ENCODE measurements around the gene FTO. TPM values are rescaled to one million over a fixed set of nuclear protein-coding genes. Genes with fewer than 3 reads are reported as not detected.

FTO gene
- total and polyA plus RNA-seq, 2 of the 8 experiments (the other 6 are each of a cell fraction or from before 2014, with no cell fraction given), result 34.5 to 59.8 TPM

DNA sequence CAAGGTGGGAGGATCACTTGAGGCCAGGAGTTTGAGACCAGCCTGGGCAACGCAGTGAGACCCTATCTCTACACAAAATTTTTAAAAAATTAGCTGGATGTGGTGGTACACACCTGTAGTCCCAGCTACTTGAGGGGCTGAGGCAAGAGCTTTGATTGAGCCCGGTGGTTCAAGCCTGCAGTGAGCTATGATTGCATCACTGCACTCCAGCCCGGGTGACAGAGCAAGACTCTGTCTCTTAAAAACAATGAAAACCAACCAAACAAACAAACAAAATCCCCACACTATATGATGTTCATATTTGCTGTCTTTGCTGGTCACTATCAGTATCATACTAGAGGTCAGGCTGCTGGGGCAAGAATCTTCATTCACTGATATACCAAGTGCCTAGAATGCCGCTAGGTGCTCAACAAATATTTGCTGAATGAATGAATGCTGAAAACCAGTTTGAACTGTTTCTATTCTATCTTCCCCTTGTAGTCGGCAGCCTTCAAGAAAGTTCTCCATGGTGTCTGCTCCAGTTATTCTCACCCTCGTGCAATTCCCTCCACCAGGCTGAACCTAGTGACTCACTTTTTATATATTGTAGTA is 455.6 kb downstream of the FTO start (continued):
- TF ChIP-seq NANOG (IDR thresholded peaks at IDR 0.05; ENCODE audit: insufficient read depth, low read depth, low read length, poor library complexity, severe bottlenecking) (no peak), SP2 (IDR thresholded peaks at IDR 0.05; ENCODE audit: low read length) (no peak), ATF2 (IDR thresholded peaks at IDR 0.05; ENCODE audit: low read length) (no peak), EZH2 (IDR thresholded peaks at IDR 0.05; ENCODE audit: low read depth, low read length, severe bottlenecking) (no peak), CBX5 (IDR thresholded peaks at IDR 0.05; ENCODE audit: low read depth, low read length) (no peak), TEAD4 (IDR thresholded peaks at IDR 0.05; ENCODE audit: low read depth, low read length) (no peak), KDM4A (IDR thresholded peaks at IDR 0.05; ENCODE audit: low read depth, low read length, severe bottlenecking) (no peak)

Data from H1 (cell line).